Keratinocyte (primary cell): ENCODE results near the gene SHISA9.

Experiments used
- EZH2 ChIP-seq: IDR thresholded peaks from one replicate; pipeline ENCODE4 v1.6.1; 2012; ENCODE audit warnings: inconsistent platforms, mild to moderate bottlenecking, low read length, moderate library complexity
- TF ChIP-seq, protein P1 (sequence below), 3 experiments: IDR thresholded peaks in 1 of 3; conservative IDR thresholded peaks in 1 of 3; optimal IDR thresholded peaks in 1 of 3; 2 replicates in 2 of 3; 3 replicates in 1 of 3; pipeline versions ENCODE3 to v1.5.1; 2011; ENCODE audit warnings: low read length in 3 of 3, mild to moderate bottlenecking in 3 of 3, moderate library complexity in 2 of 3, control low read depth in 1 of 3, inconsistent platforms in 1 of 3; ENCODE audit not compliant: insufficient read depth in 2 of 3; ENCODE audit errors: extremely low read depth in 1 of 3

DNA sequence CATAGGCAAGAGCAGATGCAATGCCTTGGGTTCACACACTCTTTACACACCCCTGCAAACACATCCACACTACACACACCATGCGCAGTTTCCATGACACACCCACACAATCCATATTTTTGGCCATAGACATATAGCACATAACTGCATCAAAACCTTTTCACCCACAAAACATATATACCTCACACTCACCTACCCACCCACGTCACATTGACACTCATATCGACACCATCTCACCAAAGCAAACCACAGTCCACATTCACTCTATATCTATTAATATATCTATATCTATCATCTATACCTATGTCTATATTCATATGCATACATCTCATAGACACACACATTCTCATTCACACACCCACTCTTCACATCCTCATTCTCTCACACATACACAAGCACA lies 246.9 kb downstream of the SHISA9 start:
- TF ChIP-seq EZH2, result no peak
- TF ChIP-seq, protein P1, sequence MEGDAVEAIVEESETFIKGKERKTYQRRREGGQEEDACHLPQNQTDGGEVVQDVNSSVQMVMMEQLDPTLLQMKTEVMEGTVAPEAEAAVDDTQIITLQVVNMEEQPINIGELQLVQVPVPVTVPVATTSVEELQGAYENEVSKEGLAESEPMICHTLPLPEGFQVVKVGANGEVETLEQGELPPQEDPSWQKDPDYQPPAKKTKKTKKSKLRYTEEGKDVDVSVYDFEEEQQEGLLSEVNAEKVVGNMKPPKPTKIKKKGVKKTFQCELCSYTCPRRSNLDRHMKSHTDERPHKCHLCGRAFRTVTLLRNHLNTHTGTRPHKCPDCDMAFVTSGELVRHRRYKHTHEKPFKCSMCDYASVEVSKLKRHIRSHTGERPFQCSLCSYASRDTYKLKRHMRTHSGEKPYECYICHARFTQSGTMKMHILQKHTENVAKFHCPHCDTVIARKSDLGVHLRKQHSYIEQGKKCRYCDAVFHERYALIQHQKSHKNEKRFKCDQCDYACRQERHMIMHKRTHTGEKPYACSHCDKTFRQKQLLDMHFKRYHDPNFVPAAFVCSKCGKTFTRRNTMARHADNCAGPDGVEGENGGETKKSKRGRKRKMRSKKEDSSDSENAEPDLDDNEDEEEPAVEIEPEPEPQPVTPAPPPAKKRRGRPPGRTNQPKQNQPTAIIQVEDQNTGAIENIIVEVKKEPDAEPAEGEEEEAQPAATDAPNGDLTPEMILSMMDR (optimal IDR thresholded peaks at IDR 0.05 in 1 of 3, IDR thresholded peaks at IDR 0.05 in 1 of 3, conservative IDR thresholded peaks at IDR 0.05 in 1 of 3; ENCODE audit: extremely low read depth in 1 of 3, insufficient read depth in 2 of 3, low read length in 3 of 3), result no peak
